Measurements from ENCODE around the gene CCDC97. TPM values are rescaled to one million over a fixed set of nuclear protein-coding genes. Genes with fewer than 3 reads are reported as not detected.

The CCDC97 gene
- total and polyA plus RNA-seq, 2 of the 8 experiments (the other 6 are each of a cell fraction or from before 2014, with no cell fraction given): 19.8 to 27.1 TPM

- Histone ChIP-seq H4K20me1 (replicated peaks in 1 of 2; ENCODE audit: control insufficient read depth in 1 of 2, insufficient read depth in 2 of 2, low read length in 2 of 2) (peaks cover 0 to 7% of the 10 kb centered on the region in 2 experiments), H2BK15ac (ENCODE audit: low read length) (0 out of 2 replicates have a peak overlapping the region, but pooled peaks have one; percentile 12), H2BK12ac (ENCODE audit: low read depth, low read length) (peak overlapping the region; percentile 29; the same call in 1 of the 2 replicates), H3K36me3 (ENCODE audit: control insufficient read depth in 2 of 4, insufficient read depth in 4 of 4, low read length in 3 of 4) (no peaks in the 10 kb centered on the region), H4K8ac (ENCODE audit: extremely low read depth, insufficient read depth, low read length) (no peak overlapping the region), H3K18ac (ENCODE audit: extremely low read depth, low read length) (no peak overlapping the region; the same call in 1 of the 2 replicates), H3K79me1 (ENCODE audit: low read depth, low read length) (no peaks in the 10 kb centered on the region; the same call in 1 of the 2 replicates), H2BK20ac (ENCODE audit: low read length) (no peak overlapping the region), H3K4me3 (ENCODE audit: extremely low read depth in 1 of 4, insufficient read depth in 2 of 4, low read depth in 3 of 4, low read length in 4 of 4) (peak overlapping the region in 3 of 4 experiments; percentile 25 to 75 (median 38); a peak in 5 of 8 replicates), H2AFZ (ENCODE audit: low read length) (no peak overlapping the region), H3K4me2 (ENCODE audit: insufficient read depth in 1 of 2, low read depth in 2 of 2, low read length in 2 of 2) (peak overlapping the region; percentile 13 to 92), H2BK5ac (ENCODE audit: low read depth, low read length) (no peak overlapping the region), H4K91ac (replicated peaks; ENCODE audit: insufficient read length, low read length) (no peak overlapping the region), H2BK120ac (replicated peaks; ENCODE audit: low read depth, low read length) (no peak overlapping the region), H3K14ac (ENCODE audit: insufficient read length) (no peak overlapping the region), H2AK5ac (ENCODE audit: low read depth, low read length) (0 out of 2 replicates have a peak overlapping the region, but pooled peaks have one; percentile 20), H3K9me3 (ENCODE audit: insufficient read depth in 2 of 2, low read depth in 1 of 2, low read length in 1 of 2) (no peaks in the 10 kb centered on the region), H3K56ac (replicated peaks; ENCODE audit: insufficient read length, low read depth, low read length) (no peak overlapping the region), H3K4me1 (replicated peaks in 1 of 4; ENCODE audit: control insufficient read depth in 3 of 4, insufficient read depth in 4 of 4, low read length in 3 of 4) (peaks cover 0 to 14% (median 4%) of the 10 kb centered on the region in 4 experiments; a peak in 5 of 7 replicates), H3K4ac (replicated peaks; ENCODE audit: insufficient read length, low read depth, low read length) (no peak overlapping the region), H3K23ac (ENCODE audit: insufficient read length) (no peak overlapping the region), H3K23me2 (ENCODE audit: low read depth, low read length) (peaks cover 27% of the 10 kb centered on the region), H3K27ac (ENCODE audit: low read depth, low read length) (no peak overlapping the region), H4K5ac (ENCODE audit: insufficient read length, low read depth, low read length) (no peak overlapping the region), H3K79me2 (ENCODE audit: control insufficient read depth in 1 of 2, insufficient read depth in 2 of 2, low read length in 2 of 2) (no peaks in the 10 kb centered on the region), H3K27me3 (replicated peaks in 1 of 4; ENCODE audit: control insufficient read depth in 3 of 4, extremely low read depth in 1 of 4, insufficient read depth in 3 of 4, low read length in 3 of 4) (peaks cover 10 to 36% (median 28%) of the 10 kb centered on the region in 4 experiments), H3K9ac (replicated peaks in 1 of 4; ENCODE audit: extremely low read depth in 1 of 4, low read depth in 3 of 4, low read length in 3 of 4) (no peak overlapping the region)
- WGBS, 2 experiments (ENCODE audit: extremely low coverage in 1 of 2, insufficient coverage in 1 of 2, insufficient read length in 1 of 2, insufficient replicate concordance in 2 of 2, low coverage in 1 of 2, low lambda C conversion rate in 2 of 2, missing lambda C conversion rate in 1 of 2): 86% methylated on average over 23 of the region's 23 CpGs; no CpG with 5 or more reads in 1 of the 2 experiments
- CTCF ChIA-PET (ENCODE audit: partially characterized antibody): interaction anchor here (0.6 to 8.0 kb wide), 8 partner anchors 9 to 136 kb away, joined by 3 to 37 read pairs (median 6); partner anchors contain the start of gene B9D2
- FAIRE-seq (no peak), DNase-seq (ENCODE audit: low read depth in 1 of 2, low spot score in 2 of 2) (no peak)
- POLR2A ChIA-PET (ENCODE audit: partially characterized antibody): interaction anchor here (5.4 kb wide), 1 partner anchor 10 kb away, joined by 29 read pairs; the partner anchor contains the start of gene B9D2
- TF ChIP-seq CEBPB (IDR thresholded peaks at IDR 0.05; ENCODE audit: low read depth, low read length) (no peak), BRCA1 (IDR thresholded peaks at IDR 0.05; ENCODE audit: low read depth, low read length) (no peak), CBX5 (IDR thresholded peaks at IDR 0.05; ENCODE audit: low read depth, low read length) (no peak), USF2 (IDR thresholded peaks at IDR 0.05; ENCODE audit: low read length) (no peak), CTBP2 (IDR thresholded peaks at IDR 0.05; ENCODE audit: borderline replicate concordance, insufficient read depth, insufficient read length, low read length) (no peak), POLR2A (IDR thresholded peaks at IDR 0.05; ENCODE audit: control extremely low read depth in 1 of 2, low read depth in 2 of 2, low read length in 2 of 2) (no peak), EP300 (IDR thresholded peaks at IDR 0.05; ENCODE audit: borderline replicate concordance in 1 of 2, low read depth in 2 of 2, low read length in 2 of 2) (no peak), POLR2AphosphoS5 (IDR thresholded peaks at IDR 0.05; ENCODE audit: low read depth, low read length) (no peak), BACH1 (IDR thresholded peaks at IDR 0.05; ENCODE audit: low read length) (no peak), RXRA (IDR thresholded peaks at IDR 0.05; ENCODE audit: insufficient read depth, low read depth, low read length) (no peak)
- TF ChIP-seq, protein P1, sequence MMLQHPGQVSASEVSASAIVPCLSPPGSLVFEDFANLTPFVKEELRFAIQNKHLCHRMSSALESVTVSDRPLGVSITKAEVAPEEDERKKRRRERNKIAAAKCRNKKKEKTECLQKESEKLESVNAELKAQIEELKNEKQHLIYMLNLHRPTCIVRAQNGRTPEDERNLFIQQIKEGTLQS (IDR thresholded peaks at IDR 0.05; ENCODE audit: insufficient read depth, low read depth, low read length): no peak
Measured at GRCh38 chr19:41354343-41354953, 44.5 kb downstream of the CCDC97 start.

Data from H1 (cell line).